Measurements from ENCODE around the gene MYO1H.

MYO1H gene

DNA sequence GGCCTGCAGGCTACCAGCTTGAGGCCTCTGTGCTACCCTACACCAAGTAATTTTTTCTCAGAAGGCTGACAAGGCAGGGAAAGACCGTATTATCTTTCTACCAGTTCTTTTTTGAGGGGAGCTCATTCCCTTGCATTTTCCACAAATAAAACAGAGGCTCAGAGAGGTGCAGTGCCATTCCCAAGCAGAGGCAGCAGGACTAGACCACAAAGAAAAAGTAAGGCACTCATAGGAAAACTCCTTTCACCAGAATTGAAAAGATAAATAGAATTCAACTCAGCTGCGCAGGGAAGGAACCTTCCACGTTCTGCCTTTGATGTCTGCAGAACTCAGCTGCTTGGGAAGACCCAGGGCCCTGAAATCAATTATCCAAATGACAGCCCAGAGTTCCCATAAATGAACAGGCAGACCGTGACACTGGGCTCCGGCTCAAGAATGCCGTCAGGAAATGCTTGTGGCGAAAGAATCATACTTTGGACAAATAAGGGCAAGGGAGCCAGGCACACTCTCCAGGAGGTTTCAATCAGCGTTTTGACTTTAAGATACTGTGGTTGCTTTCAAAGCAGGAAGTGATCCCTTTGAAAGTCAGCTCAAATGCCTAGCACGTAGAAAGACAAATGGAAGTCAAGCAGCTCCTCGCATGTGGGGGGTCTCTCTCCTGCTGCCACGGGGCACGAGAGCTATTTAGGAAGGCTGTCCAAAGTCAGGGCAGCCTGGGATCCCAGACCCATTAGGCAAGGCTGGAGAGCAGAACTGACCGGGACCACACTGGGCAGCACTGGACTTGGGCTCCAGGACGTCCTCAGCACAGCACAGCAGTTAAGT is 115.4 kb downstream of the MYO1H start:
- H3K4me3 ChIP-seq (replicated peaks; ENCODE audit: insufficient read depth, low read length): no peak overlapping the region
- no peaks in the 10 kb centered on the region for H3K27me3 ChIP-seq (ENCODE audit: insufficient read depth, poor library complexity, severe bottlenecking)
- TF ChIP-seq, protein P1, sequence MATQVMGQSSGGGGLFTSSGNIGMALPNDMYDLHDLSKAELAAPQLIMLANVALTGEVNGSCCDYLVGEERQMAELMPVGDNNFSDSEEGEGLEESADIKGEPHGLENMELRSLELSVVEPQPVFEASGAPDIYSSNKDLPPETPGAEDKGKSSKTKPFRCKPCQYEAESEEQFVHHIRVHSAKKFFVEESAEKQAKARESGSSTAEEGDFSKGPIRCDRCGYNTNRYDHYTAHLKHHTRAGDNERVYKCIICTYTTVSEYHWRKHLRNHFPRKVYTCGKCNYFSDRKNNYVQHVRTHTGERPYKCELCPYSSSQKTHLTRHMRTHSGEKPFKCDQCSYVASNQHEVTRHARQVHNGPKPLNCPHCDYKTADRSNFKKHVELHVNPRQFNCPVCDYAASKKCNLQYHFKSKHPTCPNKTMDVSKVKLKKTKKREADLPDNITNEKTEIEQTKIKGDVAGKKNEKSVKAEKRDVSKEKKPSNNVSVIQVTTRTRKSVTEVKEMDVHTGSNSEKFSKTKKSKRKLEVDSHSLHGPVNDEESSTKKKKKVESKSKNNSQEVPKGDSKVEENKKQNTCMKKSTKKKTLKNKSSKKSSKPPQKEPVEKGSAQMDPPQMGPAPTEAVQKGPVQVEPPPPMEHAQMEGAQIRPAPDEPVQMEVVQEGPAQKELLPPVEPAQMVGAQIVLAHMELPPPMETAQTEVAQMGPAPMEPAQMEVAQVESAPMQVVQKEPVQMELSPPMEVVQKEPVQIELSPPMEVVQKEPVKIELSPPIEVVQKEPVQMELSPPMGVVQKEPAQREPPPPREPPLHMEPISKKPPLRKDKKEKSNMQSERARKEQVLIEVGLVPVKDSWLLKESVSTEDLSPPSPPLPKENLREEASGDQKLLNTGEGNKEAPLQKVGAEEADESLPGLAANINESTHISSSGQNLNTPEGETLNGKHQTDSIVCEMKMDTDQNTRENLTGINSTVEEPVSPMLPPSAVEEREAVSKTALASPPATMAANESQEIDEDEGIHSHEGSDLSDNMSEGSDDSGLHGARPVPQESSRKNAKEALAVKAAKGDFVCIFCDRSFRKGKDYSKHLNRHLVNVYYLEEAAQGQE (IDR thresholded peaks at IDR 0.05; ENCODE audit: insufficient replicate concordance, low read depth): no peak
- TF ChIP-seq GABPA (IDR thresholded peaks at IDR 0.05; ENCODE audit: low read depth) (no peak), SPI1 (IDR thresholded peaks at IDR 0.05; ENCODE audit: borderline replicate concordance, low read depth) (no peak), POLR2AphosphoS5 (IDR thresholded peaks at IDR 0.05; ENCODE audit: low read depth) (no peak)
- TF ChIP-seq, protein P2, sequence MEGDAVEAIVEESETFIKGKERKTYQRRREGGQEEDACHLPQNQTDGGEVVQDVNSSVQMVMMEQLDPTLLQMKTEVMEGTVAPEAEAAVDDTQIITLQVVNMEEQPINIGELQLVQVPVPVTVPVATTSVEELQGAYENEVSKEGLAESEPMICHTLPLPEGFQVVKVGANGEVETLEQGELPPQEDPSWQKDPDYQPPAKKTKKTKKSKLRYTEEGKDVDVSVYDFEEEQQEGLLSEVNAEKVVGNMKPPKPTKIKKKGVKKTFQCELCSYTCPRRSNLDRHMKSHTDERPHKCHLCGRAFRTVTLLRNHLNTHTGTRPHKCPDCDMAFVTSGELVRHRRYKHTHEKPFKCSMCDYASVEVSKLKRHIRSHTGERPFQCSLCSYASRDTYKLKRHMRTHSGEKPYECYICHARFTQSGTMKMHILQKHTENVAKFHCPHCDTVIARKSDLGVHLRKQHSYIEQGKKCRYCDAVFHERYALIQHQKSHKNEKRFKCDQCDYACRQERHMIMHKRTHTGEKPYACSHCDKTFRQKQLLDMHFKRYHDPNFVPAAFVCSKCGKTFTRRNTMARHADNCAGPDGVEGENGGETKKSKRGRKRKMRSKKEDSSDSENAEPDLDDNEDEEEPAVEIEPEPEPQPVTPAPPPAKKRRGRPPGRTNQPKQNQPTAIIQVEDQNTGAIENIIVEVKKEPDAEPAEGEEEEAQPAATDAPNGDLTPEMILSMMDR (IDR thresholded peaks at IDR 0.05; ENCODE audit: insufficient read depth, low read length): no peak
- no peak for DNase-seq (ENCODE audit: low read depth in 1 of 2, low spot score in 1 of 2)
- H3K27ac ChIP-seq (replicated peaks): no peak overlapping the region

DNA sequence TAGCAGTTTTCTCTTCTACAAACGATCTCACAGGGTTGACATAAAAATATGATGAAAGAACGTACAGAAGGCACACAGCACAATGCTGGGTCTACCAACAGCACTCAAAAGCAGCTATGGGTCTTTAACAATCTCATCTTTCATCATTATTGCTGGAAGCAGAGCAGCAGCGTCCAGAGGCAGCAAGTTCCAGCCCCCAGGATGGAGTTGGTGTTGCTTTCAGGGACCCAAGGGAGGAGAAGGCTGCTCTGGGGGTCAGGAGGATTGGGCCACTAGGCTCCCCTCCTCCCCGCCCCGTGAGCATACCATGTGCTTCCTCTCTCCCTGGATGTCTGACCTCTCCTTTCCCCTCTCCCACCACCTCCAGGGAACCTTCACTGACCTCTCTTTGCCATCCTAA is 116.1 kb downstream of the MYO1H start:
- H3K27ac ChIP-seq (replicated peaks): no peak overlapping the region
- H3K4me3 ChIP-seq (replicated peaks; ENCODE audit: insufficient read depth, low read length): no peak overlapping the region
- H3K27me3 ChIP-seq (ENCODE audit: insufficient read depth, poor library complexity, severe bottlenecking): no peaks in the 10 kb centered on the region
- no peak for TF ChIP-seq POLR2AphosphoS5 (IDR thresholded peaks at IDR 0.05; ENCODE audit: low read depth)
- TF ChIP-seq GABPA (IDR thresholded peaks at IDR 0.05; ENCODE audit: low read depth): no peak
- TF ChIP-seq SPI1 (IDR thresholded peaks at IDR 0.05; ENCODE audit: borderline replicate concordance, low read depth): no peak
- TF ChIP-seq, protein P2 (IDR thresholded peaks at IDR 0.05; ENCODE audit: insufficient read depth, low read length): no peak
- TF ChIP-seq, protein P1 (IDR thresholded peaks at IDR 0.05; ENCODE audit: insufficient replicate concordance, low read depth): no peak
- no peak for DNase-seq (ENCODE audit: low read depth in 1 of 2, low spot score in 1 of 2)

DNA sequence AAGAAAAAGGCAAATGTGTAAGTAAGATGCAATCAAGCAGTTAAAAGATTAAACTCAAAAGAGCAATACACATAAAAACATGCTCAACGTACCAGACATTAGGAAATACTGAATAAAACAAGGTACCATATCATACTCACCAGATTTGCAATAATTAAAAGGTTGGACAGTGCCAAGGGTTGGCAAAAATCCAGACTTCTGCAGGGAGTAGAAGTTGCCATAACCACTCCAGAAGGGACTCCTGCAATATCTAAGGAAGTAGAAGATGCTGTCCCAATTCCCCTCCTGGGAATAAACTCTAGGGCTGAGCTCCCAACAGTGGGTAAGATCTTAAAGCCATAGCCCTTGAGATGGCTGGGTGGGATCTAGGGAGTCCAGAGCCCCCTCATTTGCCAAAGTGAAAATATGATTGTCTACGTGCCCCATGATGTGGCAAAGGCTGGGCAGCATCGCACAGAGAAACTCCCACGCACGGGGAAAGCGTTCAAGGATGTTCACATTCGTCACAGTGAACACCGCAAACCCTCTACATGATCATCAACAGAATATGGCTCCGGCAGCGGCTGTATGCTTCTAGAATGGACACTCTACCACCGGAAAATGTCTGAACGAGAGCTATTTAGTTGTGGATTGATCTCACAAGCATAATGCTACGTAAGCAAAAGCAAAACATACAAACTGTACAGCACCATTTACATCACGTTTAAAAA is 117.1 kb downstream of the MYO1H start:
- no peak overlapping the region for H3K27ac ChIP-seq (replicated peaks)
- no peak overlapping the region for H3K4me3 ChIP-seq (replicated peaks; ENCODE audit: insufficient read depth, low read length)
- TF ChIP-seq GABPA (IDR thresholded peaks at IDR 0.05; ENCODE audit: low read depth) (no peak), SPI1 (IDR thresholded peaks at IDR 0.05; ENCODE audit: borderline replicate concordance, low read depth) (no peak), POLR2AphosphoS5 (IDR thresholded peaks at IDR 0.05; ENCODE audit: low read depth) (no peak)
- TF ChIP-seq, protein P1 (IDR thresholded peaks at IDR 0.05; ENCODE audit: insufficient replicate concordance, low read depth): no peak
- TF ChIP-seq, protein P2 (IDR thresholded peaks at IDR 0.05; ENCODE audit: insufficient read depth, low read length): no peak
- DNase-seq (ENCODE audit: low read depth in 1 of 2, low spot score in 1 of 2): no peak
- no peaks in the 10 kb centered on the region for H3K27me3 ChIP-seq (ENCODE audit: insufficient read depth, poor library complexity, severe bottlenecking)
